Measurements from ENCODE around the gene VIPR2. TPM values are rescaled to one million over a fixed set of nuclear protein-coding genes. Genes with fewer than 3 reads are reported as not detected.
"Not testable (repeated sequence)": the region's sequence is repeated elsewhere in the genome, so short reads cannot be mapped to it uniquely, and the experiment has no call there.

VIPR2 gene
- total and polyA plus RNA-seq, 2 of the 13 experiments (the other 11 are each of a cell fraction or from before 2014, with no cell fraction given) = not detected

DNA sequence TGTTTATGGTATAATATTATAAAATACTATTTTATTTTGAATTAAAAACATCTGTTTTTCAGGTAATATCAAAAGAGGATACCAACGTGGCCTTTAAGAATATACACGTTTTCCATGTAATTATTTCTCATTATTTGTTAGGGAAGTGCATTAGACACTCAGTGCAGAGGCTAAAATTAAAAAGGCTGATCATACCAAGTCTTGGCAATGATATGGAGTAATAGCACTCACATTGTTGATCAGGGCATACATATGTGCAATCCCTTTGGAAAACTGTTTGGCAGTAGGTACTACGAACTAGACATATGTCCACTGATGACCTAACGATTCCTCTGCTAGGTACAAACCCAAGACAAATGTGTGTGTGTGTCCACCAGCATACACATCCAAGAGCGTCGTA is 20.7 kb upstream of the VIPR2 start:
- no peak overlapping the region for H3K27ac ChIP-seq (ENCODE audit: extremely low read length, insufficient read depth, low read length)
- WGBS (ENCODE audit: low lambda C conversion rate) = 37% methylated on average over 6 of the region's 6 CpGs
- H3K4me3 ChIP-seq (replicated peaks in 1 of 3; ENCODE audit: insufficient read depth in 1 of 3, low read depth in 2 of 3, low read length in 3 of 3) = no peak overlapping the region
- no TSS peak for BruUV-seq (replicated peaks)
- no peak overlapping the region for H3K9ac ChIP-seq (ENCODE audit: insufficient read depth, low read depth, low read length)
- CTCF ChIA-PET (ENCODE audit: low intra/inter-chr PET ratio, low total read pairs) = no interaction called here
- H3K4me2 ChIP-seq (ENCODE audit: low read depth, low read length) = no peak overlapping the region
- in situ Hi-C loops (cut with HindIII; ENCODE audit: extremely low pct_ligation_motif_present, low pct_unique_long_range_greater_than_20kb) = no loop called here
- H3K9me3 ChIP-seq (ENCODE audit: low read length) = peaks cover 4% of the 10 kb centered on the region; the same call in 1 of the 2 replicates
- no peak for DNase-seq (ENCODE audit: low spot score)
- intact Hi-C loops (cut with micrococcal nuclease; ENCODE audit: unreplicated experiment) = no loop called here
- no peaks in the 10 kb centered on the region for H3K36me3 ChIP-seq (replicated peaks in 1 of 2; ENCODE audit: control insufficient read depth in 1 of 2, insufficient read depth in 2 of 2, low read length in 2 of 2)
- no peak for FAIRE-seq
- POLR2A ChIA-PET = no interaction called here
- H2AFZ ChIP-seq (ENCODE audit: low read length) = no peak overlapping the region
- H3K27me3 ChIP-seq (ENCODE audit: control insufficient read depth in 1 of 2, insufficient read depth in 2 of 2, low read length in 2 of 2) = peaks cover 2 to 16% of the 10 kb centered on the region in 2 experiments; a peak in 2 of 5 replicates
- no peaks in the 10 kb centered on the region for H3K4me1 ChIP-seq (ENCODE audit: insufficient read depth, low read length)
- no peaks in the 10 kb centered on the region for H3K79me2 ChIP-seq (ENCODE audit: insufficient read depth, low read length)
- H4K20me1 ChIP-seq (ENCODE audit: insufficient read depth, low read length) = no peaks in the 10 kb centered on the region
- TF ChIP-seq TBX3 (IDR thresholded peaks at IDR 0.05; ENCODE audit: borderline replicate concordance) = no peak
- TF ChIP-seq, protein P1, sequence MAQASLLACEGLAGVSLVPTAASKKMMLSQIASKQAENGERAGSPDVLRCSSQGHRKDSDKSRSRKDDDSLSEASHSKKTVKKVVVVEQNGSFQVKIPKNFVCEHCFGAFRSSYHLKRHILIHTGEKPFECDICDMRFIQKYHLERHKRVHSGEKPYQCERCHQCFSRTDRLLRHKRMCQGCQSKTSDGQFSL (CRISPR knock-in tag; IDR thresholded peaks at IDR 0.05) = no peak
- TF ChIP-seq KLF6 (CRISPR knock-in tag; IDR thresholded peaks at IDR 0.05) = no peak
- no peak for TF ChIP-seq ZMYM3 (CRISPR knock-in tag; IDR thresholded peaks at IDR 0.05)
- no peak for TF ChIP-seq RCOR2 (CRISPR knock-in tag; IDR thresholded peaks at IDR 0.05)
- TF ChIP-seq ZNF619 (CRISPR knock-in tag; IDR thresholded peaks at IDR 0.05) = no peak
- TF ChIP-seq ZNF510 (CRISPR knock-in tag; IDR thresholded peaks at IDR 0.05; ENCODE audit: low read depth) = no peak
- TF ChIP-seq TOPORS (CRISPR knock-in tag; IDR thresholded peaks at IDR 0.05) = no peak
- TF ChIP-seq, protein P2, sequence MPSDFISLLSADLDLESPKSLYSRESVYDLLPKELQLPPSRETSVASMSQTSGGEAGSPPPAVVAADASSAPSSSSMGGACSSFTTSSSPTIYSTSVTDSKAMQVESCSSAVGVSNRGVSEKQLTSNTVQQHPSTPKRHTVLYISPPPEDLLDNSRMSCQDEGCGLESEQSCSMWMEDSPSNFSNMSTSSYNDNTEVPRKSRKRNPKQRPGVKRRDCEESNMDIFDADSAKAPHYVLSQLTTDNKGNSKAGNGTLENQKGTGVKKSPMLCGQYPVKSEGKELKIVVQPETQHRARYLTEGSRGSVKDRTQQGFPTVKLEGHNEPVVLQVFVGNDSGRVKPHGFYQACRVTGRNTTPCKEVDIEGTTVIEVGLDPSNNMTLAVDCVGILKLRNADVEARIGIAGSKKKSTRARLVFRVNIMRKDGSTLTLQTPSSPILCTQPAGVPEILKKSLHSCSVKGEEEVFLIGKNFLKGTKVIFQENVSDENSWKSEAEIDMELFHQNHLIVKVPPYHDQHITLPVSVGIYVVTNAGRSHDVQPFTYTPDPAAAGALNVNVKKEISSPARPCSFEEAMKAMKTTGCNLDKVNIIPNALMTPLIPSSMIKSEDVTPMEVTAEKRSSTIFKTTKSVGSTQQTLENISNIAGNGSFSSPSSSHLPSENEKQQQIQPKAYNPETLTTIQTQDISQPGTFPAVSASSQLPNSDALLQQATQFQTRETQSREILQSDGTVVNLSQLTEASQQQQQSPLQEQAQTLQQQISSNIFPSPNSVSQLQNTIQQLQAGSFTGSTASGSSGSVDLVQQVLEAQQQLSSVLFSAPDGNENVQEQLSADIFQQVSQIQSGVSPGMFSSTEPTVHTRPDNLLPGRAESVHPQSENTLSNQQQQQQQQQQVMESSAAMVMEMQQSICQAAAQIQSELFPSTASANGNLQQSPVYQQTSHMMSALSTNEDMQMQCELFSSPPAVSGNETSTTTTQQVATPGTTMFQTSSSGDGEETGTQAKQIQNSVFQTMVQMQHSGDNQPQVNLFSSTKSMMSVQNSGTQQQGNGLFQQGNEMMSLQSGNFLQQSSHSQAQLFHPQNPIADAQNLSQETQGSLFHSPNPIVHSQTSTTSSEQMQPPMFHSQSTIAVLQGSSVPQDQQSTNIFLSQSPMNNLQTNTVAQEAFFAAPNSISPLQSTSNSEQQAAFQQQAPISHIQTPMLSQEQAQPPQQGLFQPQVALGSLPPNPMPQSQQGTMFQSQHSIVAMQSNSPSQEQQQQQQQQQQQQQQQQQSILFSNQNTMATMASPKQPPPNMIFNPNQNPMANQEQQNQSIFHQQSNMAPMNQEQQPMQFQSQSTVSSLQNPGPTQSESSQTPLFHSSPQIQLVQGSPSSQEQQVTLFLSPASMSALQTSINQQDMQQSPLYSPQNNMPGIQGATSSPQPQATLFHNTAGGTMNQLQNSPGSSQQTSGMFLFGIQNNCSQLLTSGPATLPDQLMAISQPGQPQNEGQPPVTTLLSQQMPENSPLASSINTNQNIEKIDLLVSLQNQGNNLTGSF (CRISPR knock-in tag; IDR thresholded peaks at IDR 0.05) = no peak
- no peak for TF ChIP-seq ETV6 (CRISPR knock-in tag; conservative IDR thresholded peaks at IDR 0.05)
- no peak for ATAC-seq

DNA sequence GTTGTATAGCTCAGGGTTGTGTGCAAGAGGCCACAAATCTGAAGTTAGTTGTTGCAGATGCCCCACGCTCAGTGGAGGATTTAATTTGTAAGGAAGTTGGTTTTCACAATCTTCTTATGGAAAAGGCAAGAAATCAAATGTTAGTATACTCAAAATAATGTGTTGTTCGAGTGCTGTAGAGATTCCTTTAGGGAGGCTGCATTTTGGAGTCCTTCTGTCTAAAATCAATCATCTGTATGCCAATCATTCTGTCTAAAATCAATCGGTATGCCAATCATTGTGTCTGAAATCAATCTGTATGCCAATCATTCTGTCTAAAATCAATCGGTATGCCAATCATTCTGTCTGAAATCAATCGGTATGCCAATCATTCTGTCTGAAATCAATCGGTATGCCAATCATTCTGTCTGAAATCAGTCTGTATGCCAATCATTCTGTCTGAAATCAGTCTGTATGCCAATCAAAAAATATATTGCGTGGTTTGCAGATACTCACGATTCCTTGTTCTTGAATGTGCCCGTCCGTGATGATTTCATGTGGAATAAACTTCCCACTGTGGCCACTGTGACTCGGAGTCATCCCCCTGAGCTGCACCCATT is 19.1 kb upstream of the VIPR2 start:
- H3K4me1 ChIP-seq (ENCODE audit: insufficient read depth, low read length); FAIRE-seq; CTCF ChIA-PET (ENCODE audit: low intra/inter-chr PET ratio, low total read pairs); H3K9me3 ChIP-seq (ENCODE audit: low read length); DNase-seq (ENCODE audit: low spot score); H3K36me3 ChIP-seq (replicated peaks in 1 of 2; ENCODE audit: control insufficient read depth in 1 of 2, insufficient read depth in 2 of 2, low read length in 2 of 2); H3K4me3 ChIP-seq (replicated peaks in 1 of 3; ENCODE audit: insufficient read depth in 1 of 3, low read depth in 2 of 3, low read length in 3 of 3); H3K9ac ChIP-seq (ENCODE audit: insufficient read depth, low read depth, low read length); ATAC-seq; in situ Hi-C loops (cut with HindIII; ENCODE audit: extremely low pct_ligation_motif_present, low pct_unique_long_range_greater_than_20kb); H3K4me2 ChIP-seq (ENCODE audit: low read depth, low read length); H4K20me1 ChIP-seq (ENCODE audit: insufficient read depth, low read length); H3K79me2 ChIP-seq (ENCODE audit: insufficient read depth, low read length); POLR2A ChIA-PET; BruUV-seq (replicated peaks); H2AFZ ChIP-seq (ENCODE audit: low read length); H3K27ac ChIP-seq (ENCODE audit: extremely low read length, insufficient read depth, low read length): not testable (repeated sequence)
- intact Hi-C loops (cut with micrococcal nuclease; ENCODE audit: unreplicated experiment) = loop anchor here (2.0 kb wide), 1 partner anchor 31 kb away; no protein-coding TSS in a partner anchor
- peaks cover 0 to 14% of the 10 kb centered on the region in 2 experiments; a peak in 1 of 5 replicates for H3K27me3 ChIP-seq (ENCODE audit: control insufficient read depth in 1 of 2, insufficient read depth in 2 of 2, low read length in 2 of 2)
- WGBS (ENCODE audit: low lambda C conversion rate) = 6% methylated on average over 5 of the region's 11 CpGs
